ENCODE results near the gene SKI.
"Not testable (repeated sequence)": the region's sequence is repeated elsewhere in the genome, so short reads cannot be mapped to it uniquely, and the experiment has no call there.

SKI gene

DNA sequence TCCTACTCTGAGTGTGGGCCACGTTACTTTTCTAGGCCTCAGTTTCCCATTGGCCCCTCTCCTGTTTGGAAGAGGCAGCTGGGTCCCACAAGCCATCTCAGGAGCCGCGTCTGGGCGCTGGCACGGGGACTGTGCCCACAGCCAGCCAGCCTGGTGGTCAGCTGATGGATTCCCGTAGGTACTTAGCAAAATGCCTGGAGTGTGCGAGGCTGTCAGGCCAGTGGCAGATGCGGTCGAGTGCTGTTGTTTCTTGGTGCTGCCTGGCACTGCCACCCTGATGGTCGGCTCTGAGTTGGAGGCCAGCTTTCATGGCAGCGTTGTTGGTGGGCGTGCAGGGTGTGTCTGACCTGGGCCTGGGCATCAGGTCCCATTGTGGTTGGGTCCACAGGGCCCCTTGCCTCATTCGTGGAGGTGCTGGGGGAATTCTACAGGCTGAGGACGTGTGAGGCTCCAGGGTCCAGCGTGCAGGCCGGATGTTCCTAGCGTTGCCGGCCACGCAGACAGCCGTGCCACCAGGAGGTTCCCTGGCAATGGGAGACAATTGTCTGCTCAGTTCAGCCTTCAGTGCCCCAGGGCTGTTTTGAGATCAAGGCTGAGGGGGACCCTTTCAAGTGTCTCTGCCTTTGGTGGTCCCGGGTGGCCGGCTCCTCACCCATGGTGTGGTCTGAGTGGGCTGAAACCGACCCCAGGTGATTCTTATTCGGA is 20.9 kb downstream of the SKI start:
- no peak for DNase-seq

GRCh38 chr1:2249559-2249906 is 21.4 kb downstream of the SKI start:
- DNase-seq, result no peak

DNA sequence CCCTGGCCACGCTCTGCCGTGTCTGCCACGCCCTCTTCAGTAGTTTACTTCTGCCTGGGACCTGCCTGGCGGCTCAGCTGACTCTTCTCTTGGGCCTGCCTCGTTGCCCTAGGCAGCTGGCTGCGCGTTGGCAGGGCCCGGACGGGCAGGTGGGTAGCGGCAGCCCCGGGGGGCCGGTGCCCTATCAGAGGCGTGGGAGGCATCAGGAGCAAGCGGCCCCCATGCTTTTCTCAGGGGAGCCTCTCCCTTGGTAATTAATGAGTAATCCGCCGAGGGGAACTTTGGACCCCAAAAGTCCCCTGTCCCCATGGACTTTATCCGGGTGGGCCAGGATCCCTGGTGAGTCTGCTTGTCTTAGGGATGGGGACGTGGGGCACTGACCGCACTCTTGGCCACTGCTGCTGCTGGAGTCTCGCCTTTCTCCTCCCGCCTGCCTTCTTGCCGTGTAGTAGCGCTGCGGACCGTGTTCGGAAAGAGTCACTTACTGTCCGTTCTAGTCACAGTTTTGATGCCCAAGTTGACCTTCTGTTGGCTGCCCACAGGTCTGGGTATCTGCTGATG is 22.7 kb downstream of the SKI start:
- no peak for DNase-seq

DNA sequence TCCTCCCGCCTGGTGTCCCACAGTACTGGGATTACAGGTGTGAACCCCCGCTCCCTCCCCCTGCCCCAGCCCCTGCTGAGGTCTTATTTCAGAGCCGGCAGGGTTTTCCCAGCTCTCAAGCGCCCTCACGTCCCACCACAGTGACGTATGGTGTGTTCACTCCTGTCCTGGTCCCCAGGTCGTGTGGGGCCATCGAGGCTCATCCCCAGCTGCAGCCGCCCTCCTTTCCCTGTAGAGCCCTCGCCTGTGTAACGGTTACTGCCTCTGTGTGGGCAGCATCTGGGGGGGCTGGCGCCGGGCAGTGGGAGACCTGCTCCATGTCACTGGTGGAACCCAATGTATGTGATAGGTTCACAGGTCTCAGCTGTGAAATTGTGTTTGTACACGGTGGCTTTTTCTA is 23.2 kb downstream of the SKI start:
- no peak for DNase-seq

DNA sequence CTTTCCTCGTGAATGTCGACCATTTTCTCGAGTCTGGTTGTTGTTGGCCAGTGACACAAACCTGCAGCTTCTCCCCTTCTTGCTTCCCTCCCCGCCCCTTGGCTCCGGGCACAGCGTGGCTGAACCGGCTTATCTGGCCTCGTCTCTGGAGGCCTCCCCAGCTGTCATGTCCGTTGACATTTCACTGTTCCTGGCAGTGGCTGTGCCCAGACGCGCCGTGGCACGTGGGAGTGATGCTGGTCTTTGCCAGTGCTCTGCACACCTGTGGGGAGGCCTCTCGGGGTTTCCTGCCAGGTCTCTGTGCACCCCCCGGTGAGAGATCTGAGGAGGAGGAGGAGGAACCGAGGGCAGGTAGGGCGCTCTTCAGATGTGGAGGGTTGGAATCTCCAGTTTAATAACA is 23.7 kb downstream of the SKI start:
- DNase-seq, result no peak

GRCh38 chr1:2252423-2252822 is 24.3 kb downstream of the SKI start:
- no peak for DNase-seq

GRCh38 chr1:2253036-2253796 is 25.1 kb downstream of the SKI start:
- DNase-seq, result no peak

- DNase-seq, result no peak
These were observed 25.8 kb downstream of the SKI start for GRCh38 chr1:2253797-2254480.

- no peak for DNase-seq
These were observed 26.9 kb downstream of the SKI start for GRCh38 chr1:2255047-2255419.

DNA sequence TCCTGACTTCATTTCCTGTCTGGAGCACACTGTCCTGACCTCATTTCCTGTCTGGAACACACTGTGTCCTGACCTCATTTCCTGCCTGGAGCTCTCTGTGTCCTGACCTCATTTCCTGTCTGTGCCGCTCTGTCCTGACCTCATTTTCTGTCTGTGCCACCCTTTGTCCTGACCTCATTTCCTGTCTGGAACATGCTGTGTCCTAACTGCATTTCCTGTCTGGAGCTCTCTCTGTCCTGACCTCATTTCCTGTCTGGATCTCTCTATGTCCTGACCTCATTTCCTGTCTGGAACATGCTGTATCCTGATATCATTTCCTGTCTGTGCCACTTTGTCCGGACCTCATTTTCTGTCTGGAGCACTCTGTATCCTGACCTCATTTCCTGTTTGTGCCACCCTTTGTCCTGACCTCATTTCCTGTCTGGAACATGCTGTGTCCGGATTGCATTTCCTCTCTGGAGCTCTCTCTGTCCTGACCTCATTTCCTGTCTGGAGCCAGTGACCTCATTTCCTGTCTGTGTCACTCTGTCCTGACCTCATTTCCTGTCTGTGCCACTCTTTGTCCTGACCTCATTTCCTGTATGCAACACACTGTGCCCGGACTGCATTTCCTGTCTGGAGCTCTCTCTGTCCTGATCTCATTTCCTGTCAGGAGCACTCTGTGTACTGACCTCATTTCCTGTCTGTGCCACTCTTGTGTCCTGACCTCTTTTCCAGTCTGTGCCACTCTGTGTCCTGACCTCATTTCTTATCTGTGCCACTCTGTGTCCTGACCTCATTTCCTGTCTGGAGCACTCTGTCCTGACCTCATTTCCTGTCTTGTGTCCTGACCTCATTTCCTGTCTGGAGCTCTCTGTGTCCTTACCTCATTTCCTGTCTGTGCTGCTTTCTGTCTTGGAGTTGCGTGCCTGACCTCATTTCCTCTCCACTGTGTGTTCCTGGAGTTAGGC is 27.6 kb downstream of the SKI start:
- no peak for DNase-seq

GRCh38 chr1:2256435-2257244 is 28.5 kb downstream of the SKI start:
- DNase-seq, result no peak

DNA sequence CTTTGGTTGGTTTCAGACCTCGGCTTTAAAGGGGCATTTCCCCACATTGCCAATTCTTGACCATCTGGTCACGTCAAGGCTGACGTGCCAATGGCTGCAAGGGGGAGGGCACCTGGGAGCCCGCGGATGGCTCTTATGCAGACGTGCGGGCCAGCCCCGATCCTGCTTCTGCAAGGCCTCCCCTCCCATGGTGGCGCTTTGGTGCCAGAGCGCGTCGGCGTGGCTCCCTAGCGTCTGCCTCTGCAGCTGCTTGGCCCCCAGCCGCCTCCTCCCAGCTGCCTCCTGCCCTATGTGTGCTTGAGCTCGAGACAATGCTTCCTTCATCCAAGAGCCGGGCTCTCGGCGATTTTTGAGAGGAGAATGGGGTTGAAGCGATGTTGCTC is 29.1 kb downstream of the SKI start:
- no peak for DNase-seq

GRCh38 chr1:2258122-2258681 is 30.1 kb downstream of the SKI start:
- no peak for DNase-seq

DNA sequence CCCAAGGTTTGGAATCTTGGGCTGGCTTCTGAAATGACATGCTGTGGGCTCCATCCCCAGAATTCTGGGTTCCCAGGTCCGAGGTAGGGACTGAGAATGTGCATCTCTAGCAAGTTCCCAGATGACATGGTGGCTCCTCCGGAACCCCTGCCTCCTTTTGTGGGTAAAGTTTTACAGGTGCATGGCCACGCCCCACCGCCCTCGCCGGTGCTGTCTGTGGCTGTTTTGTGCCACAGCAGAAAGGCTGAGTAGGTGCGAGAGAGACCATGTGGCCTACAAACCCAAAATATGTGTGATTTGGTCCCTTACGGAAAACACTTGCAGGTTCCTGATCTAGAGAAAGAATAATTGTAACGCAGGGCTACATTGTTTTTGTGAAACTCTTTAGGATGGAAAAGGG is 30.9 kb downstream of the SKI start:
- DNase-seq, result no peak

GRCh38 chr1:2259668-2260402 is 31.7 kb downstream of the SKI start:
- no peak for DNase-seq

DNA sequence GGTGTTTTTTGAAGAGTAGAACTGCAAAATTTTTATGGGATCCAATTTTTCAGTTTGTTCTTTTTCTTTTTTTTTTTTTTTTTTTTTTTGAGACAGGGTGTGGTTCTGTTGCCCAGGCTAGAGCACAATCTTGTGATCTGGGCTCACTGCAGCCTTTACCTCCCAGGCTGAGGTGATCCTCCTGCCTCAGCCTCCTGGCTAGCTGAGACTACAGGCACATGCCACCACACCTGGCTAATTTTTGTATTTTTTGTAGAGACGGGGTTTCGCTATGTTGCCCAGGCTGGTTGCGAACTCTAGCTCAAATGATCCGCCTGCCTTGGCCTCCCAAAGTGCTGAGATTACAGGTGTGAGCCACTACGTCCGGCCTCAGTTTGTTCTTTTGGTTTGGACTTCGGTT is 32.4 kb downstream of the SKI start:
- DNase-seq, result not testable (repeated sequence)

GRCh38 chr1:2260917-2261316 is 32.8 kb downstream of the SKI start:
- DNase-seq, result no peak

DNA sequence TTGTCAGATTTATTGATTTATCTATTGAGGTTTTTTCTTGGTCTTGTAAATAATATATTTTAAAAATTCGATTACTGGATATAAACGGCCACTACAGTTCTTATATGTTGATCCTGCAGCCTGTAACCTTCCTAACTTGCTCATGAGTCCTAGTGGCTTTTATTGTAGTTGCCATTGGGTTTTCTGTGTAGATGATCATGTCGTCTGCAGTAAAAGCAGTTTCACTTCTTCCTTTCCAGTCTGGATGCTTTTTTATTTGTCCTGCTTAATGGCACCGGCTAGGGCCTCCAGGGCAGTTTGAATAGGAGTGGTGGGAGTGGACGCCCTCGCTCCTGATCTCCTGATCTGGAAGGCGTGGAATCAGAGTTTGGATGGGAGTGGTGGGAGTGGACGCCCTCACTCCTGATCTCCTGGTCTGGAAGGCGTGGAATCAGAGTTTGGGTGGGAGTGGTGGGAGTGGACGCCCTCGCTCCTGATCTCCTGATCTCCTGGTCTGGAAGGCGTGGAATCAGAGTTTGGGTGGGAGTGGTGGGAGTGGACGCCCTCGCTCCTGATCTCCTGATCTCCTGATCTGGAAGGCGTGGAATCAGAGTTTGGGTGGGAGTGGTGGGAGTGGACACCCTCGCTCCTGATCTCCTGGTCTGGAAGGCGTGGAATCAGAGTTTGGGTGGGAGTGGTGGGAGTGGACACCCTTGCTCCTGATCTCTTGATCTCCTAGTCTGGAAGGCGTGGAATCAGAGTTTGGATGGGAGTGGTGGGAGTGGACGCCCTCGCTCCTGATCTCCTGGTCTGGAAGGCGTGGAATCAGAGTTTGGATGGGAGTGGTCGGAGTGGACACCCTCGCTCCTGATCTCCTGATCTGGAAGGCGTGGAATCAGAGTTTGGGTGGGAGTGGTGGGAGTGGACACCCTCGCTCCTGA is 33.6 kb downstream of the SKI start:
- DNase-seq, result not testable (repeated sequence)

DNA sequence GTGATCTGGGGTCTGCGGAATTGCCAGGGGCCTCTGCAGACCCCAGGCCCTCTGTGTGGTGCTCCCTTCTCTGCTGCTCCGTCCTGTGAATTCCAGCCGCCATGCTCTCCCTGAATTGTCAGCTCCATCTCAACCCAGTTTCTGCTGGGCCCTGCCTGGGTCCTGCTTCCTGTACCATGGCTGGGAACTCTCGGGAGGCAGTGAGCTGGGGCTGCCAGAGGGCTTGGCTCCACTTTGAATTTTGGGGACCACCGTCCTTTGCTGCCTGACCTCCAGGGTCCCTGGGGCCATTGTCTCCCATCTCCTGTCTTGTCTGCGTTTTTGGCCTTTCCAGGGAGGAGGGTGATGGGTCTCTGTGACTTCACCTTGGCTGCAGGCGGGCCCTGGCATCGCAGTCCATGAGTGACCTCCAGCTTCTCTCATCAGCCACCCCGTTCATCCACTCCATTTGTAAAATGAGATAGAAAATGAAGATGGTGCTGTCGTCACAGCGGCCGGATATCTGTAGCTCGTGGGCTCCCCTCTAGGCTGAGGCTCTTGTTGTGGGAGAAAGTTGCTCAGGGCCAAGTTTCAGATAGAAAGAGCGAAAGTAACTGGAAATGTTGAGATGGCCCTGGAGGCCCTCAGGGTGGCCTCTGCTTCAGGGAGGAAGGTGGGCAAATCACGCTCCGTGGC is 38.3 kb downstream of the SKI start:
- DNase-seq, result no peak

Measured in NCI-H2029 treated with DMSO at 0.1 percent for 48 hours (cell line).